Mucosa of stomach (tissue), 1 donor: Measurements from ENCODE around the gene ALCAM.

Source experiments
- H3K27me3 ChIP-seq: one replicate; pipeline ENCODE4 v1.7.0; 2013; ENCODE audit warnings: mild to moderate bottlenecking, low read length; ENCODE audit not compliant: control insufficient read depth, insufficient read depth
- H3K36me3 ChIP-seq: one replicate; pipeline ENCODE4 v1.7.0; 2013; ENCODE audit warnings: low read length; ENCODE audit not compliant: control insufficient read depth, insufficient read depth
- H3K4me1 ChIP-seq: one replicate; pipeline ENCODE4 v1.7.0; 2013; ENCODE audit warnings: mild to moderate bottlenecking, low read length; ENCODE audit not compliant: control insufficient read depth, insufficient read depth
- H3K4me3 ChIP-seq: one replicate; pipeline ENCODE4 v1.7.0; 2013; ENCODE audit warnings: low read length
- H3K9ac ChIP-seq: one replicate; pipeline ENCODE4 v1.7.0; 2013; ENCODE audit warnings: mild to moderate bottlenecking, low read length, moderate library complexity
- H3K9me3 ChIP-seq: one replicate; pipeline ENCODE4 v1.7.0; 2013; ENCODE audit warnings: mild to moderate bottlenecking, low read length, moderate library complexity; ENCODE audit not compliant: control insufficient read depth
- donor health status: Pancreatic carcinoma.

Gene ALCAM

DNA sequence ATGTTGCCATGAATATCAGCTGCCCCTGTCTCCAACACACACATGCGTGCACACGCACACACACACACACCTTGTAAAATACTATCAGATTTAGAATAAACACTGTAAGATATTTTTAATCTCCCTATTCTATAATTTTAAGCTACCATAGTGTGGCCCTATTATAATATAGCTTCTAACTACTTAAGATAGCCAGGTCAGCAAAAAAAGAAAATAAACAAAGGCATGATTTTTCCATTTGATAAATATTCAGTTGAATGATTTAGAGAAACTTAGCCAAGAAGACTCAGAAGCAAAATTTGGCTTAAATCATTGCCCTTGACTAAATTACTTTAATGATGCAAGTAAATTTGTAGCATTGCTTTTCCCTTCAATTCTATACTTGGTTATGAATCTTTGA, 162.2 kb downstream of the ALCAM start:
- Histone ChIP-seq H3K36me3 (no peaks in the 10 kb centered on the region), H3K4me1 (no peaks in the 10 kb centered on the region), H3K27me3 (no peaks in the 10 kb centered on the region), H3K9ac (no peak overlapping the region), H3K4me3 (no peak overlapping the region), H3K9me3 (no peaks in the 10 kb centered on the region)

DNA sequence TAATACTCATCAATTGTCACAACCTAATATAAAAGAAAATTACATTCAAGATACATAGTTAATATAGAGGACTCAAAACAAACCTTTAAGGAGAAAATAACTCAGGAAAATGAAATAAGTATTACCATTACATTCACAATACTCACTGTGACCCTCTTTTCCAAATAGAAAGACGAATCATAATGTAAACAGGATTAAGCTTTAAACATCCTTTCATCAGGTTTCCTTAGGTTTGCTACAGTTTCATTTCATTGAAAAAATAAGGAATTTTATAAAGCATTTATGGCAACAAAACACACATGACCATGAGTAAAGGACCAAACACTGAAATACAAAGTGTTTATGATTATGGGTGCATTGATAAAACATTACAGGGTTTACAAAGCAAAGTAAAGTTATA, 162.7 kb downstream of the ALCAM start:
- Histone ChIP-seq H3K4me1 (no peaks in the 10 kb centered on the region), H3K9ac (no peak overlapping the region), H3K27me3 (no peaks in the 10 kb centered on the region), H3K36me3 (no peaks in the 10 kb centered on the region), H3K9me3 (no peaks in the 10 kb centered on the region), H3K4me3 (no peak overlapping the region)

DNA sequence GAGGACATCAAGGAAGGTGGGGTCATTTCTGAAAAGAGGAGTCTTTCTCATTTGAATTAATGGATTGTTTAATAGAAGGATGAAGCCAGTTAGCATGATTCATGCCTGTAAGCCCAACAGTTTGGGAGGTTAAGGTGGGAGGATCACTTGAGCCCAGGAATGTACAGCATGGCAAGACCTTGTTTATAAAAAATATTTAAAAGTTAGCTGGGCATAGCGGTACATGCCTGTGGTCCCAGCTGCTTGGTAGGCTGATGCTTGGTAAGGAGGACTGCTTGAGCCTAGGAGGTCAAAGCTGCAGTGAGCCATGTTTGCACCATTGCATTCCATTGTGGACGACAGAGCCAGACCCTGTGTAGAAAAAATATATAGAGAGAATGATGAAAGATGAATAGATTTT, 165.5 kb downstream of the ALCAM start:
- Histone ChIP-seq H3K27me3 (no peaks in the 10 kb centered on the region), H3K4me3 (no peak overlapping the region), H3K9me3 (no peaks in the 10 kb centered on the region), H3K36me3 (no peaks in the 10 kb centered on the region), H3K9ac (no peak overlapping the region), H3K4me1 (no peaks in the 10 kb centered on the region)

DNA sequence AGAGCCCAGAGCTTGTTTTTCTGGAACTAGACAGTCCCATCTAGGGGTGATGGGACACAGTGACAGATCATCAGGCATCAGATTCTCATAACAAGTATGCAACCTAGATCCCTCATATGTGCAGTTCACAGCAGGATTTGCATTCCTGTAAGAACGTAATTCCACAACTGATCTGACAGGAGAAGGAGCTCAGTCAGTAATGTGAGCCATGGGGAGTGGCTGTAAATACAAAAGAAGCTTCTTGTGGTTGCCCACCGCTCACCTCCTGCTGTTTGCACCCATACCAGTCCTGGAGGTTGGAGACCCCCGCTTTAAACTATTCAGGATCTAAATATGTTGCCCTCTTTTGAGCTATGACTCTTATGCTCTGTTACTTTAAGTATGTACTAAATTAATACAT, 167.3 kb downstream of the ALCAM start:
- Histone ChIP-seq H3K27me3 (no peaks in the 10 kb centered on the region), H3K36me3 (no peaks in the 10 kb centered on the region), H3K9me3 (no peaks in the 10 kb centered on the region), H3K9ac (no peak overlapping the region), H3K4me3 (no peak overlapping the region), H3K4me1 (peaks cover 5% of the 10 kb centered on the region)

DNA sequence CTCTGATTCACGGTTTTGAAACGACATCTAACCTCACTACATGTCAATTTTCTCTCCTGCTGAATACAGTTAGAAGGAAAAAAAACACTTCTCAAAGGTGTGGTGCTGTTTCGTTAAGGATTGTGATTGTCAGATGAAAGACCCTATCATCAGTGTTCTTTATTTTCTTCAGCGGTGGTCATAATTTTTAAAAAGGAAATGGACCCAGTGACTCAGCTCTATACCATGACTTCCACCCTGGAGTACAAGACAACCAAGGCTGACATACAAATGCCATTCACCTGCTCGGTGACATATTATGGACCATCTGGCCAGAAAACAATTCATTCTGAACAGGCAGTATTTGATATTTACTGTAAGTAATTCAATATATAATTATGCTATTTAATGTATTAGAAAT, 167.8 kb downstream of the ALCAM start:
- Histone ChIP-seq H3K4me3 (no peak overlapping the region), H3K9me3 (no peaks in the 10 kb centered on the region), H3K36me3 (no peaks in the 10 kb centered on the region), H3K9ac (no peak overlapping the region), H3K4me1 (peaks cover 5% of the 10 kb centered on the region), H3K27me3 (no peaks in the 10 kb centered on the region)

DNA sequence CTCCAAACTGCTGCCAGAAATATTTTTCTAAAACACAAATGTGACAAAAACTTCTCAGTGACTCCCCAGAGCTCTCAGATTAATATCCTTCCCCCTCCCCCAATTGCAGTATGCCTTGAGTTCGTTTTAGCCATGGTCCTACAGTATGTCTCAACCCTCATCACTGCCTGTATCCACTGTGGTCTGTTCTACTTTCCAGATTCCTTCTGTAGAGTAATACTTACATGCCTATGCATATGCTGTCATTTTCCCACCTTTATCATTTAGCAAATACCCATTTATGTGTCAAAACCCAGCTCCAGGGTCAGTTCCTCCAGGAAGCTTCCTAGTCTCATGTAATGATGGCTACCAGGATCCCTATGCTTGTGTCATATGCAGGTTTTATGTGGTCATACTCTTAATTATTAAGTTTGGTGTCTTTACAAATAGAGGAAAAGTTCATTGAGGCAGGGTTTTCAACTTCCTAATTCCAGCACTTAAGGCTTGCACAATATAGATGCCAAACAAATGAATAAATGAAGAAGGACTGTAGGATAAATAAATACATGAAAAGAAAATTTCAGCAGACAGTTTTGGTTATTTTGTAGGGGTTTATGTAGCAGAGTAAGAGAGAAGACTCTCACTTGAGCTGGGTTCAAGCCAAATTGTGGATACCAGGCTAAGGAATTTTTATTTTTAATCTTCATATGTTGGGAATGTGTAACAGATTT, 170.8 kb downstream of the ALCAM start:
- no peak overlapping the region for H3K4me3 ChIP-seq
- H3K9me3 ChIP-seq = no peaks in the 10 kb centered on the region
- H3K4me1 ChIP-seq = peaks cover 5% of the 10 kb centered on the region
- no peaks in the 10 kb centered on the region for H3K27me3 ChIP-seq
- no peak overlapping the region for H3K9ac ChIP-seq
- H3K36me3 ChIP-seq = no peaks in the 10 kb centered on the region

DNA sequence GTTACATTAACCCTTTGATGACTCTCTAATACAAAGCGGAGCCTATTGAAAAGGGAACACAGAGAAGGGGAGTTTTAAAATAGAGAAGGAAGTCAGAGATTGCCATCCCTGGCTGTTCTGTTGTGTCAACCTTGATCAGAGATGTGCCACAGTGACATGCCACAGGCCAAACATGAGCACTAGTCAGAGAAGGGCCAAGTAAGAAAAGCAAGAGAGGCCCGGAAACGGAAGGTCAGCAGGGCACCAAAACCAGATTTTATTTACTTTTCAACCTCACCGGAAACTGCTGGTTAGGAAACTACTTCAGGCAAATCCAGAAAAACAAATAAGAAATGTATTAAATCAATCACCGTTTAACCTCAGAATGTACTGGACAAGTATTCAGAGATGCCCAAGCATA, 171.8 kb downstream of the ALCAM start:
- Histone ChIP-seq H3K4me1 (peaks cover 5% of the 10 kb centered on the region), H3K36me3 (no peaks in the 10 kb centered on the region)

DNA sequence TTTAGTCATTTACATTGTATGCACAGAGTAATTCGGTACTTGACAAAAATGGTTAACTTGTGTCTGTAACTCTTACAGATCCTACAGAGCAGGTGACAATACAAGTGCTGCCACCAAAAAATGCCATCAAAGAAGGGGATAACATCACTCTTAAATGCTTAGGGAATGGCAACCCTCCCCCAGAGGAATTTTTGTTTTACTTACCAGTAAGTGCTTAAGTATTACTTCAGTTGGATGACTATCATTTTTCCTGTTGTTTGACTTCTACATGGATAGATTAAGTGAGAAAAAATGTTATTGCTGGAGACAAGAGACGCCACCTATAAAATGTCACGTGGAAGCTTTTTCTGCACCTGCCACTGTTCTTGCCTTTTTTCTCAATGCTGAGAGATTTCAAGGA, 173.2 kb downstream of the ALCAM start:
- H3K9me3 ChIP-seq = no peaks in the 10 kb centered on the region
- peaks cover 5% of the 10 kb centered on the region for H3K4me1 ChIP-seq
- H3K4me3 ChIP-seq = no peak overlapping the region
- H3K27me3 ChIP-seq = no peaks in the 10 kb centered on the region
- H3K36me3 ChIP-seq = no peaks in the 10 kb centered on the region
- H3K9ac ChIP-seq = no peak overlapping the region

More for the DNA sequence above, 171.8 kb downstream of the ALCAM start:
- Histone ChIP-seq H3K9me3 (no peaks in the 10 kb centered on the region), H3K9ac (no peak overlapping the region), H3K4me3 (no peak overlapping the region), H3K27me3 (no peaks in the 10 kb centered on the region)

DNA sequence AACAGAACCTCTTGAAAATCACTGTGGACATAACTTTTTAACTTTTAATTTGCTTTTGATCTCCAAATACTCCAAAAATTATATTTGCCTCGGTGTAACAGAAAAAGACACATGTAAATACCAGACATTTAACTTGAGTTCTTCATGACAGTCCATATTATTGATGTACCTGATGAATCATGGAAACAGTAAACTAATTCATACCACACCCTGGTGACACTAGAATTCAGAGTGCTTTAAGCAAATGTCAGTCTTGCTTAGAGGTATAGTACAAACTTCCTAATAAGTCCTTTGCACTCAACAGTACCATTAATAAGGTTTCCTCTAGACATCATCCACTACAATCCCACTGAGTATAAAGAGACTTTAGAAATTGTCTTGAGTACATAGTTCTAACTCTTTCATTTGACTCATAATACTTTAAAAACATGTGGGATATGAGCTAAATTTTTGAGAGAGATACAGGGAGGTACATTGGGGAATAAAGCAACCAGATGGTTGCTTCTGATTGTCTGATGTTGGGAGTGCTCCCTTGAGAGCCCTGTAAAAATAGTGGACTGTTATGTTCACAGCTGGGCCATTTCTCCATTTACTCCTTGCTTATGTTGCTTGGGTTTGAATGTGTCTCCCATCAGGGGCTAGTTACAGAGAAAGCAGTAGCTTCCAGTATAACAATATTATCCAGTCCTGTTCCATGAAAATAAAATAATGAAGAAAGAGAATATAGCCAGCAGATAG, 175.7 kb downstream of the ALCAM start:
- Histone ChIP-seq H3K36me3 (no peaks in the 10 kb centered on the region), H3K4me1 (peaks cover 5% of the 10 kb centered on the region)

DNA sequence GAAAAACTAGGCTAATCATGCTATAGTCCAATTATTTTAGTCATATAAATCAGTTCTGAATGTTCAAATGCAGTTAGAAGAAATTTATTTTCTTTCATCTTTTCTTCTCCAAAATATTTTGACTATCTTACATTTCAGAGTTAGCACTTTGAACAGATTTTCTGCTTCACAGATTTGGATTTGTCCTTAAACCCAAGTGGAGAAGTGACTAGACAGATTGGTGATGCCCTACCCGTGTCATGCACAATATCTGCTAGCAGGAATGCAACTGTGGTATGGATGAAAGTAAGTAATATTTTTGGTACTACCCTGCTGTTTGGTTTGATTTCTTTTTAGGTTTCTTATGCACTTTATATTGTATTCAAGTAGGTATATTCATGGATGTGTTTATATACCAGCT, 178.3 kb downstream of the ALCAM start:
- Histone ChIP-seq H3K4me3 (no peak overlapping the region), H3K9ac (no peak overlapping the region), H3K27me3 (no peaks in the 10 kb centered on the region), H3K9me3 (no peaks in the 10 kb centered on the region), H3K4me1 (no peaks in the 10 kb centered on the region), H3K36me3 (no peaks in the 10 kb centered on the region)

More for the DNA sequence above, 175.7 kb downstream of the ALCAM start:
- Histone ChIP-seq H3K9ac (no peak overlapping the region), H3K4me3 (no peak overlapping the region), H3K9me3 (no peaks in the 10 kb centered on the region), H3K27me3 (no peaks in the 10 kb centered on the region)

DNA sequence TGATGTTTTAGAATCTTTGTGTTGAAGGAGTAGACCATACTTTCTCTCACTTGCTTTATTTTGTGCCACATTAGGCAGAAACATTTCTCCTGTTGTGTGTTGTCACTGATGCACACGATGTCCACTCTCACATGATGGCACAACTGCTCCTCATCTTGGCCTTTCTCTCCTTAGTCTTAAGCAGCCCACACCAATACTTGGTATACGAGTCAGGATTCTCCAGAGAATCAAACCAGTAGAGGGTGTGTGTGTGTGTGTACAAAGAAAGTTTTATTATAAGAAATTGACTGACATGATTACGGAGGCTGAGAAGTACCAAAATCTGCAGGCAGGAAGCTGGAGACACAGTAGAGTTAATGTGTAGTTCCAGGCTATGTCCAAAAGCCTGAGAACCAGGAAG, 187.1 kb downstream of the ALCAM start:
- no peak overlapping the region for H3K9ac ChIP-seq
- H3K4me3 ChIP-seq = no peak overlapping the region
- no peaks in the 10 kb centered on the region for H3K27me3 ChIP-seq
- no peaks in the 10 kb centered on the region for H3K9me3 ChIP-seq
- no peaks in the 10 kb centered on the region for H3K4me1 ChIP-seq
- no peaks in the 10 kb centered on the region for H3K36me3 ChIP-seq

DNA sequence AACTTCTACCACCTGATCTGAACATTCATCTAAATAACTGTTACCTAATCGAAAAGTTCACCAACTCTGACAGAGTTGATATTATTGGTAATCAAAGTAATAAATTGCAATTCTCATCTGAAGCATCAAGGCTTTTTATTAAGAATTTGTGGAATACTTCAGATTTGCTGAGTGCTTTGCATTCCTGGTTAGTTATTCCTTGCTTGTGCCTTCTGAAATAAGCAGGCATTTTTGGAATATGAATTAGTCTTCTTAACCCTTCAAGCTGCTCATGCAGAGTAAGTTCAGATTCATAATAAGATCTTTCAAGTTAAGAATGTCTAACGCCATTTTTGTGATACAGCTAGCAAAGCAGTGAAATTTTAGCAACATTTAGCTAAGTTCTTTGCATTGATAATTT, 188.5 kb downstream of the ALCAM start:
- H3K9ac ChIP-seq = no peak overlapping the region
- no peaks in the 10 kb centered on the region for H3K36me3 ChIP-seq
- no peak overlapping the region for H3K4me3 ChIP-seq
- H3K4me1 ChIP-seq = no peaks in the 10 kb centered on the region
- no peaks in the 10 kb centered on the region for H3K9me3 ChIP-seq
- H3K27me3 ChIP-seq = no peaks in the 10 kb centered on the region
